ENCODE data around the gene RETREG2. TPM values are rescaled to one million over a fixed set of nuclear protein-coding genes. Genes with fewer than 3 reads are reported as not detected.

The RETREG2 gene
- total RNA-seq, 1 experiment from 2014 or later, result 63.7 TPM

DNA sequence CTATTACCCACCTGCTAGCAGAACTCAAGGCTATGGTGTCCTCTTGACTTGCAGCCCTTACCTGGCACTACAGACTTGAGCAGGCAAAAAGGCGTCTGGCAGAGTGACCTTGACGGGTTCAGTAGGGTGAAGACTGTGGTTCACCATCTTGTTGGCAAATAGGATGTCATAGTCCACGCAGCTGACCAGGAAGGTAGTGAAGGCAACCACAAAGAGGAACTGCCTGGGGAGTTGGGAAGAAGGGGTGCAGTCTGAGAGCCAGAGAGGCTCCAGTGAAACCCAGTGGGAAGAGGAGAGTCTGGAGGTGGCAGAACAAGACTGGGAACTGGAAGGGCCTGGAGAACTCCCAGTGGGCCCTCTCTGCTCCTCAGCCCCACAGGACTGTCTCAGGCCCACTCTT, 47.3 kb downstream of the RETREG2 start:
- CTCF ChIA-PET, result no interaction called here
- DNase-seq (ENCODE audit: low read depth, low spot score) (no peak), ATAC-seq (no peak)
- no TSS peak for BruUV-seq (replicated peaks)
- Histone ChIP-seq H4K20me1 (ENCODE audit: insufficient read depth) (no peaks in the 10 kb centered on the region), H3K9me3 (ENCODE audit: control insufficient read depth in 1 of 2, insufficient read depth in 1 of 2, low read depth in 1 of 2, low read length in 2 of 2) (no peaks in the 10 kb centered on the region), H3K27ac (ENCODE audit: low read depth, low read length) (no peak overlapping the region), H2AFZ (ENCODE audit: low read depth, low read length, poor library complexity, severe bottlenecking) (no peak overlapping the region), H3K9me2 (ENCODE audit: insufficient read depth) (no peaks in the 10 kb centered on the region), H3K79me2 (ENCODE audit: insufficient read depth, low read length) (peaks cover 20% of the 10 kb centered on the region), H3K36me3 (ENCODE audit: control insufficient read depth in 1 of 2, insufficient read depth in 2 of 2, low read length in 2 of 2) (peaks cover 22 to 25% of the 10 kb centered on the region in 2 experiments; a peak in 3 of 4 replicates), H3K4me2 (ENCODE audit: low read length) (no peak overlapping the region), H3K9ac (ENCODE audit: low read length) (no peak overlapping the region), H3K4me3 (replicated peaks in 1 of 2; ENCODE audit: low read depth in 1 of 2, low read length in 2 of 2) (no peak overlapping the region), H3K4me1 (ENCODE audit: control insufficient read depth in 1 of 2, insufficient read depth in 2 of 2, low read length in 2 of 2) (peaks cover 6 to 12% of the 10 kb centered on the region in 2 experiments; a peak in 3 of 4 replicates), H3K27me3 (ENCODE audit: insufficient read depth, low read length) (no peaks in the 10 kb centered on the region)
- intact Hi-C loops (cut with micrococcal nuclease), result loop anchor here (5.0 kb wide), 1 partner anchor 72 kb away; no protein-coding TSS in a partner anchor
- no peak for TF ChIP-seq TCF7L2 (IDR thresholded peaks at IDR 0.05; ENCODE audit: borderline replicate concordance, extremely low read depth, insufficient read depth, insufficient read length)
- TF ChIP-seq CEBPB (IDR thresholded peaks at IDR 0.05; ENCODE audit: low read depth), result no peak
- TF ChIP-seq EZH2 (IDR thresholded peaks at IDR 0.05), result no peak
- POLR2A ChIA-PET, result no interaction called here
- RAD21 ChIA-PET (ENCODE audit: low non-redundant PET in 1 of 2, low total read pairs in 2 of 2, uncharacterized antibody in 2 of 2, unreplicated experiment in 2 of 2), result no interaction called here

DNA sequence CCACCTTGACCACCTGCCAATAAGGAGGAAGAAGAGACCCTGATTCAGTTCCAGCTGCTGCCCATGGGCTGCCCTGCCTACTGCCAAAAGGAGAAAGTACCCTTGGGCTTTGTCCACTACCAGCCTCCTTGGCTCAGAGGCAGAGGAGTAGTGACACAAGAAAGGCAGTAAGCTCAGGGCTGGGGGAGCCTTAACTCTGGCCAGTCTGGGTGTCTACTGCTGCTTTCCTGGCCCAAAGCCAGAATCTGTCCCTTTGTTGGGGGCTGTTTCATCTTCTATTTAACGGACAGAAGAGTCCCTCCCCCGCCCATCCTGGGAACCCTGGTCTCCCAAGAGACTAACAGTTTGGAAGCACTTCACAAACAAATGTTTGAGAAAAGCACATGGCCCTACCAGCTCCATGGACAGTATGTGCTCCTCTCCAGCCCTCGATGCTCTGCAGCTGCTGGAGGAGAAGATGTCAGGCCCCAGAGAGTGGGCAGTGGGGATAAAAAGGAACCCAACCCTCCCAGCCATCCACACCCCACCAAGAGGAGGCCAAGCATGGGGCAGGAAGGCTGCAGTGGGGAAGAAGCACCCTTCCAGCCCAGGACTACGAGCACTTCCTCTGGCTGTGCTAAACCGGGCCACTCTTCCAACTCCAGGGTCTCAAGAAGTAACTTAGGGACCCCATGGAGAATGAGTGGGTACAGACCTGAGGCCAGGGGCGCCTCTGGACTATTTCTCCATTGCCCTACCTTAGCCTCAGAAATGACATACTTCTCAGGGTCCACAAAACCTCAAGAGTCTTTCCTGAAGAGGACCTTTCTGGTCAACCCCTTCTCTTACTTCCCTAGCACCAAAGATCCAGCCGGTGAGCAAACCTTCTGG, 50.2 kb downstream of the RETREG2 start:
- ATAC-seq (no peak), DNase-seq (ENCODE audit: low read depth, low spot score) (no peak)
- Histone ChIP-seq H3K27ac (ENCODE audit: low read depth, low read length) (peak overlapping the region; percentile 78), H3K9ac (ENCODE audit: low read length) (peak overlapping the region; percentile 85), H2AFZ (ENCODE audit: low read depth, low read length, poor library complexity, severe bottlenecking) (no peak overlapping the region), H3K9me2 (ENCODE audit: insufficient read depth) (no peaks in the 10 kb centered on the region), H3K36me3 (ENCODE audit: control insufficient read depth in 1 of 2, insufficient read depth in 2 of 2, low read length in 2 of 2) (peaks cover 21 to 32% of the 10 kb centered on the region in 2 experiments; a peak in 3 of 4 replicates), H3K9me3 (ENCODE audit: control insufficient read depth in 1 of 2, insufficient read depth in 1 of 2, low read depth in 1 of 2, low read length in 2 of 2) (no peaks in the 10 kb centered on the region), H3K4me3 (replicated peaks in 1 of 2; ENCODE audit: low read depth in 1 of 2, low read length in 2 of 2) (peak overlapping the region; percentile 79 to 98), H3K79me2 (ENCODE audit: insufficient read depth, low read length) (peaks cover 27% of the 10 kb centered on the region), H3K4me2 (ENCODE audit: low read length) (peak overlapping the region; percentile 95), H3K27me3 (ENCODE audit: insufficient read depth, low read length) (no peaks in the 10 kb centered on the region), H3K4me1 (ENCODE audit: control insufficient read depth in 1 of 2, insufficient read depth in 2 of 2, low read length in 2 of 2) (peaks cover 6 to 18% of the 10 kb centered on the region in 2 experiments; a peak in 3 of 4 replicates), H4K20me1 (ENCODE audit: insufficient read depth) (no peaks in the 10 kb centered on the region)
- TSS peak; percentile 51 for BruUV-seq (replicated peaks)
- TF ChIP-seq RAD21 (IDR thresholded peaks at IDR 0.05; ENCODE audit: low read depth) (no peak), POLR2AphosphoS5 (IDR thresholded peaks at IDR 0.05; ENCODE audit: low read depth, low read length) (no peak), ELF1 (IDR thresholded peaks at IDR 0.05; ENCODE audit: borderline replicate concordance, low read depth) (no peak), SRF (IDR thresholded peaks at IDR 0.05; ENCODE audit: low read depth) (no peak), ZNF274 (IDR thresholded peaks at IDR 0.05; ENCODE audit: low read depth, low read length) (no peak), CBX3 (IDR thresholded peaks at IDR 0.05; ENCODE audit: low read depth) (no peak), REST (IDR thresholded peaks at IDR 0.05; ENCODE audit: low read depth) (no peak)
- TF ChIP-seq, protein P1, sequence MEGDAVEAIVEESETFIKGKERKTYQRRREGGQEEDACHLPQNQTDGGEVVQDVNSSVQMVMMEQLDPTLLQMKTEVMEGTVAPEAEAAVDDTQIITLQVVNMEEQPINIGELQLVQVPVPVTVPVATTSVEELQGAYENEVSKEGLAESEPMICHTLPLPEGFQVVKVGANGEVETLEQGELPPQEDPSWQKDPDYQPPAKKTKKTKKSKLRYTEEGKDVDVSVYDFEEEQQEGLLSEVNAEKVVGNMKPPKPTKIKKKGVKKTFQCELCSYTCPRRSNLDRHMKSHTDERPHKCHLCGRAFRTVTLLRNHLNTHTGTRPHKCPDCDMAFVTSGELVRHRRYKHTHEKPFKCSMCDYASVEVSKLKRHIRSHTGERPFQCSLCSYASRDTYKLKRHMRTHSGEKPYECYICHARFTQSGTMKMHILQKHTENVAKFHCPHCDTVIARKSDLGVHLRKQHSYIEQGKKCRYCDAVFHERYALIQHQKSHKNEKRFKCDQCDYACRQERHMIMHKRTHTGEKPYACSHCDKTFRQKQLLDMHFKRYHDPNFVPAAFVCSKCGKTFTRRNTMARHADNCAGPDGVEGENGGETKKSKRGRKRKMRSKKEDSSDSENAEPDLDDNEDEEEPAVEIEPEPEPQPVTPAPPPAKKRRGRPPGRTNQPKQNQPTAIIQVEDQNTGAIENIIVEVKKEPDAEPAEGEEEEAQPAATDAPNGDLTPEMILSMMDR (IDR thresholded peaks at IDR 0.05 in 2 of 3, conservative IDR thresholded peaks at IDR 0.05 in 1 of 3; ENCODE audit: borderline replicate concordance in 1 of 3, insufficient read depth in 1 of 3, low read depth in 2 of 3, low read length in 2 of 3), result no peak
- intact Hi-C loops (cut with micrococcal nuclease), result loop anchor here (5.0 kb wide), 1 partner anchor 69 kb away; no protein-coding TSS in a partner anchor
- CTCF ChIA-PET, result interaction anchor here (0.9 to 2.4 kb wide), 2 partner anchors 67 kb away, joined by 3 to 12 read pairs; no protein-coding TSS in a partner anchor
- POLR2A ChIA-PET, result interaction anchor here (1.3 to 1.9 kb wide), 3 partner anchors 17 to 21 kb away, joined by 4 to 7 read pairs (median 4); partner anchors contain the start of genes GLB1L and STK16
- RAD21 ChIA-PET (ENCODE audit: low non-redundant PET in 1 of 2, low total read pairs in 2 of 2, uncharacterized antibody in 2 of 2, unreplicated experiment in 2 of 2), result no interaction called here

All from HCT116 (cell line).